Measurements from ENCODE around the gene SETDB2. TPM values are rescaled to one million over a fixed set of nuclear protein-coding genes. Genes with fewer than 3 reads are reported as not detected.

Gene SETDB2
- total RNA-seq, 1 experiment from 2014 or later: 5.2 TPM

DNA sequence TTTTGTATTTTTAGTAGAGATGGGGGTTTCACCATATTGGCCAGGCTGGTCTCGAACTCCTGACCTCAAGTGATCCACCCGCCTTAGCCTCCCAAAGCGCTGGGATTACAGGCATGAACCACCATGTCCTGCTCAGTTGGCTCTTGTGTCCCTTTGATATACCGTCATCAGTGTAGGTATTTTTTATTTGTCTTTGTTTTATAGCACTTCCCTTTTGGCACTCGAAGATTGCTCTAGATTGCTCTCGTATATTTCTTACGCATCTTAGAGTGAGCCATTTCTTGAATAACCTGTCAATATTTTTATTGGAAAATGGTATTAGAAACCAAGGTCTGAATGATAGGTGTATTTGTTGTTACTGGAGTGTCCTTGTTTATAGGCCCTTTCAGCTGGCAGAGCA lies 9.4 kb downstream of the SETDB2 start:
- Histone ChIP-seq H2AFZ (ENCODE audit: low read depth, low read length, poor library complexity, severe bottlenecking) (no peak overlapping the region), H3K27ac (ENCODE audit: low read depth, low read length) (no peak overlapping the region), H3K9me3 (ENCODE audit: control insufficient read depth in 1 of 2, insufficient read depth in 1 of 2, low read depth in 1 of 2, low read length in 2 of 2) (no peaks in the 10 kb centered on the region), H3K27me3 (ENCODE audit: insufficient read depth, low read length) (no peaks in the 10 kb centered on the region), H3K36me3 (ENCODE audit: control insufficient read depth in 1 of 2, insufficient read depth in 2 of 2, low read length in 2 of 2) (no peaks in the 10 kb centered on the region), H4K20me1 (ENCODE audit: insufficient read depth) (no peaks in the 10 kb centered on the region), H3K79me2 (ENCODE audit: insufficient read depth, low read length) (no peaks in the 10 kb centered on the region; the same call in 1 of the 2 replicates), H3K4me1 (ENCODE audit: control insufficient read depth in 1 of 2, insufficient read depth in 2 of 2, low read length in 2 of 2) (no peaks in the 10 kb centered on the region), H3K9ac (ENCODE audit: low read length) (no peak overlapping the region), H3K9me2 (ENCODE audit: insufficient read depth) (no peaks in the 10 kb centered on the region), H3K4me3 (replicated peaks in 1 of 2; ENCODE audit: low read depth in 1 of 2, low read length in 2 of 2) (no peak overlapping the region), H3K4me2 (ENCODE audit: low read length) (no peak overlapping the region)
- intact Hi-C loops (cut with micrococcal nuclease): no loop called here
- POLR2A ChIA-PET: interaction anchor here (1.3 kb wide), 1 partner anchor 9 kb away, joined by 4 read pairs; the partner anchor contains the start of genes CAB39L and SETDB2
- TF ChIP-seq CEBPB (IDR thresholded peaks at IDR 0.05; ENCODE audit: low read depth) (no peak), YY1 (IDR thresholded peaks at IDR 0.05; ENCODE audit: extremely low read depth, insufficient replicate concordance, low read depth, low read length) (no peak), ELF1 (IDR thresholded peaks at IDR 0.05; ENCODE audit: borderline replicate concordance, low read depth) (no peak), ATF3 (IDR thresholded peaks at IDR 0.05) (no peak), EGR1 (IDR thresholded peaks at IDR 0.05; ENCODE audit: low read depth) (no peak), JUND (IDR thresholded peaks at IDR 0.05) (no peak), EZH2 (IDR thresholded peaks at IDR 0.05) (no peak), SP1 (IDR thresholded peaks at IDR 0.05; ENCODE audit: low read depth) (no peak), POLR2AphosphoS5 (IDR thresholded peaks at IDR 0.05; ENCODE audit: low read depth, low read length) (no peak), EZH2phosphoT487 (IDR thresholded peaks at IDR 0.05; ENCODE audit: borderline replicate concordance) (no peak), POLR2A (IDR thresholded peaks at IDR 0.05; ENCODE audit: borderline replicate concordance, extremely low read depth, insufficient read depth, insufficient read length) (no peak), ZFX (IDR thresholded peaks at IDR 0.05) (no peak), ZNF274 (IDR thresholded peaks at IDR 0.05; ENCODE audit: low read depth, low read length) (no peak), SIN3A (IDR thresholded peaks at IDR 0.05; ENCODE audit: low read depth) (no peak)
- TF ChIP-seq, protein P1, sequence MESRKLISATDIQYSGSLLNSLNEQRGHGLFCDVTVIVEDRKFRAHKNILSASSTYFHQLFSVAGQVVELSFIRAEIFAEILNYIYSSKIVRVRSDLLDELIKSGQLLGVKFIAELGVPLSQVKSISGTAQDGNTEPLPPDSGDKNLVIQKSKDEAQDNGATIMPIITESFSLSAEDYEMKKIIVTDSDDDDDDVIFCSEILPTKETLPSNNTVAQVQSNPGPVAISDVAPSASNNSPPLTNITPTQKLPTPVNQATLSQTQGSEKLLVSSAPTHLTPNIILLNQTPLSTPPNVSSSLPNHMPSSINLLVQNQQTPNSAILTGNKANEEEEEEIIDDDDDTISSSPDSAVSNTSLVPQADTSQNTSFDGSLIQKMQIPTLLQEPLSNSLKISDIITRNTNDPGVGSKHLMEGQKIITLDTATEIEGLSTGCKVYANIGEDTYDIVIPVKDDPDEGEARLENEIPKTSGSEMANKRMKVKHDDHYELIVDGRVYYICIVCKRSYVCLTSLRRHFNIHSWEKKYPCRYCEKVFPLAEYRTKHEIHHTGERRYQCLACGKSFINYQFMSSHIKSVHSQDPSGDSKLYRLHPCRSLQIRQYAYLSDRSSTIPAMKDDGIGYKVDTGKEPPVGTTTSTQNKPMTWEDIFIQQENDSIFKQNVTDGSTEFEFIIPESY (IDR thresholded peaks at IDR 0.05; ENCODE audit: extremely low read depth, insufficient replicate concordance, low read length): no peak
- TF ChIP-seq, protein P2, sequence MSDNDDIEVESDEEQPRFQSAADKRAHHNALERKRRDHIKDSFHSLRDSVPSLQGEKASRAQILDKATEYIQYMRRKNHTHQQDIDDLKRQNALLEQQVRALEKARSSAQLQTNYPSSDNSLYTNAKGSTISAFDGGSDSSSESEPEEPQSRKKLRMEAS (IDR thresholded peaks at IDR 0.05): no peak
- TF ChIP-seq, protein P3, sequence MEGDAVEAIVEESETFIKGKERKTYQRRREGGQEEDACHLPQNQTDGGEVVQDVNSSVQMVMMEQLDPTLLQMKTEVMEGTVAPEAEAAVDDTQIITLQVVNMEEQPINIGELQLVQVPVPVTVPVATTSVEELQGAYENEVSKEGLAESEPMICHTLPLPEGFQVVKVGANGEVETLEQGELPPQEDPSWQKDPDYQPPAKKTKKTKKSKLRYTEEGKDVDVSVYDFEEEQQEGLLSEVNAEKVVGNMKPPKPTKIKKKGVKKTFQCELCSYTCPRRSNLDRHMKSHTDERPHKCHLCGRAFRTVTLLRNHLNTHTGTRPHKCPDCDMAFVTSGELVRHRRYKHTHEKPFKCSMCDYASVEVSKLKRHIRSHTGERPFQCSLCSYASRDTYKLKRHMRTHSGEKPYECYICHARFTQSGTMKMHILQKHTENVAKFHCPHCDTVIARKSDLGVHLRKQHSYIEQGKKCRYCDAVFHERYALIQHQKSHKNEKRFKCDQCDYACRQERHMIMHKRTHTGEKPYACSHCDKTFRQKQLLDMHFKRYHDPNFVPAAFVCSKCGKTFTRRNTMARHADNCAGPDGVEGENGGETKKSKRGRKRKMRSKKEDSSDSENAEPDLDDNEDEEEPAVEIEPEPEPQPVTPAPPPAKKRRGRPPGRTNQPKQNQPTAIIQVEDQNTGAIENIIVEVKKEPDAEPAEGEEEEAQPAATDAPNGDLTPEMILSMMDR (IDR thresholded peaks at IDR 0.05 in 2 of 3, conservative IDR thresholded peaks at IDR 0.05 in 1 of 3; ENCODE audit: borderline replicate concordance in 1 of 3, insufficient read depth in 1 of 3, low read depth in 2 of 3, low read length in 2 of 3): no peak
- no peak for DNase-seq (ENCODE audit: low read depth, low spot score)
- BruUV-seq (replicated peaks): no TSS peak
- no peak for ATAC-seq
- CTCF ChIA-PET: no interaction called here
- RAD21 ChIA-PET (ENCODE audit: low non-redundant PET in 1 of 2, low total read pairs in 2 of 2, uncharacterized antibody in 2 of 2, unreplicated experiment in 2 of 2): no interaction called here
